ENCODE results near the gene CEP295NL.
"Not testable (repeated sequence)": the region's sequence is repeated elsewhere in the genome, so short reads cannot be mapped to it uniquely, and the experiment has no call there.

The CEP295NL gene

DNA sequence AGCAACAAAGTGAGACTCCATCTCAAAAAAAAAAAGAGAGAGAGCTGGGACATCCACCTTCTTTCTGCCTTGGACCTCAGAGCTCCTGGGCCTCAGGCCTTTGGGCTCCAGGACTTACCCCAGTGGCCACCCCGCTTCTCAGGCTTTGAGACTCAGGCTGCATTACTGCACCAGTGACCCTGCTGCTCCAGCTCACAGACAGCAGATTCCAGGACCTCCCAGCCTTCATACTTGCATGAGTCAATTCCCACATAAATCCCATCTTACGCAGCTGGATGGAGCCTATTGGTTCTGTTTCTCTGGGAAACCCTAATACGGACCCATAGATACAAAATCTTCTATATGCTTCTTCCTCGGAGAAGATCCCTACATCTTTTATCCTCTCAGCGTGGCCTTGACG lies 2.1 kb upstream of the CEP295NL start:
- no peak for DNase-seq

GRCh38 chr17:78904371-78904770 lies 1.4 kb upstream of the CEP295NL start:
- no peak for DNase-seq

DNA sequence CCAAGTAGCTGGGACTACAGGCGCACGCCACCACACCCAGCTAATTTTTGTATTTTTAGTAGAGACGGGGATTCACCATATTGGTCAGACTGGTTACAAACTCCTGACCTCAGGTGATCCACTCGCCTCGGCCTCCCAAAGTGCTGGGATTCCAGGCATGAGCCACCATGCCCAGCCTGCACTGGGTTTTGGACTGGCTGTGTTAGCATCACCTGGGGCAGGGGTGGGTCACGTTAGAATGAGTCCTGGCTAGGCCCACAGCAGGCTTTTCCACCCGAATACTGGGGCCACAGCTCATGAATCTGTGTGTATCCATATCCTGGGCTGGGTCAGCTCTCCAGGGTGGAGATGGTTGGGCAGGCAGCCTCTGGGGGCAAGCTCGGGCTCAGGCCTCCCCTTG lies 770 bp downstream of the CEP295NL start:
- not testable (repeated sequence) for DNase-seq

GRCh38 chr17:78901806-78902205 lies 1.2 kb downstream of the CEP295NL start:
- no peak for DNase-seq

DNA sequence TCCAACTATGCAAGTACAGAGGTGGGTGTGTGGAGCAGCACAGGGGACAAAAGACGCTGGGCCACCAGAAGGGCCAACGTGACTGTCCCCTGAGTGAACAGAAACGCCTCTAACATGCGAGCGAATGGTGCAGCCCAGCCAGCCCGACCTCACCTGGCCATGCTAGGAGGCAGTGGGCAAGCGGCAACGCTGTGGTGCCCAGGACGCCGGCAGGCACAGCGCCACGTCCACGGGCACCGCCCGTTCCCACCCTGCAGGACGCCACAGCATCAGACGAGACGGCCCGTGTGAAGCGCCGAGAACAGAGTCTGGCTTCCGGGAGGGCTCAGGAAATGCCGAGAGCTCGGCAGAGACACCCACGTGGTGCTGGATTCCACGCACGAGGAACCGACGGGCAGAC lies 2.2 kb downstream of the CEP295NL start:
- DNase-seq, result no peak

- DNase-seq, result no peak
These were observed 3.4 kb downstream of the CEP295NL start for GRCh38 chr17:78899361-78900260.

DNA sequence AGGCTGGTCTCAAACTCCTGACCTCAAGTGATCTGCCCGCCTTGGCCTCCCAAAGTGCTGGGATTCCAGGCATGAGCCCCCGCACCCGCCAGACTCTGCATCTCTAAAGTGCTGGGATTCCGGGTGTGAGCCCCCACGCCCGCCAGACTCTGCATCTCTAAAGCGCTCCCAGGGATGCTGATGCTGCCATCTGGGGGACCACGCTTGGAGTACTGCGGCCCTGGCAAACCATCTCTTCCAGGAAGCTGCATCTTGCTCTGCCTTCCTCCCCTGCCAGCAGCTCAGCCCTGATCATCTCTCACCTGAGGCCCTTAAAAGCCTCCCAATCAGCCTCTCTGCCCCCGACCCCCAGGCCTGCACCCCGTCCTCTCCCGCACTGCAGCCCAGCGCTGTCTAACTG lies 4.1 kb downstream of the CEP295NL start:
- DNase-seq, result no peak

DNA sequence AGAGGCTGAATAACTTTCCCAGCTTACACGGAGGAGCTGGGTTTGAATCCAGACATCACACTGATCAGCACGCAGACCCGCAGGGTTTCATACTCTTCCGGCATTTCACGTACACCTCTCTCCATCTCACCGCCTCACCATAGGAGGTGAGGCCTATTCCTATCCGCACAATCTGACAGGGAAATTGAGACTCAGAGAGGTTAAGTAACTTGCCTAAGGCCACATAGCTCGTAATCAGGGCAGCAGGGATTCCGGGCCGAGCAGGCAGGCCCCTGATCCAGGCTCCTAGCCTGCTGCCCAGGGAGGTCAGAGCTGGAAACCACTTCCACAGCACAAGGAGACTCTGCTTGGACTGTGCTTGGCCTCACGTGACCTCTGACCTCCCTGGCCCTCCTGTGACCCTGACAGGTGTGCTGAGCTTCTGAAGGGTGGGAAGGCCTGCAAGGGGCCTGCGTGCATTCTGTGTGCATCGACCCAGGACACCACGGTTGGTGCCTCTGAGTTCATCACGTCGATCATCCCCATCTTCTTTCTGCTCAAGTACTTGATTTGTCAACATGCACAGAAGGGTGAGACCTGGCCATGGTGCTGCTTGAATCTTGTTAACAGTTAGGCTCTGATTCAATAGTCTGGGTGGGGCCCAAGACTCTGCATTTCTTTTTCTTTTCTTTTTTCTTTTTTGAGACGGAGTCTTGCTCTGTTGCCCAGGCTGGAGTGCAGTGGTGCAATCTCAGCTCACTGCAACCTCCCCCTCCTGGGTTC lies 4.7 kb downstream of the CEP295NL start:
- no peak for DNase-seq

GRCh38 chr17:78897664-78898047 lies 5.3 kb downstream of the CEP295NL start:
- no peak for DNase-seq

GRCh38 chr17:78896834-78897663 lies 6.0 kb downstream of the CEP295NL start:
- DNase-seq, result no peak

- DNase-seq, result no peak
These were observed 6.7 kb downstream of the CEP295NL start for GRCh38 chr17:78896091-78896833.

DNA sequence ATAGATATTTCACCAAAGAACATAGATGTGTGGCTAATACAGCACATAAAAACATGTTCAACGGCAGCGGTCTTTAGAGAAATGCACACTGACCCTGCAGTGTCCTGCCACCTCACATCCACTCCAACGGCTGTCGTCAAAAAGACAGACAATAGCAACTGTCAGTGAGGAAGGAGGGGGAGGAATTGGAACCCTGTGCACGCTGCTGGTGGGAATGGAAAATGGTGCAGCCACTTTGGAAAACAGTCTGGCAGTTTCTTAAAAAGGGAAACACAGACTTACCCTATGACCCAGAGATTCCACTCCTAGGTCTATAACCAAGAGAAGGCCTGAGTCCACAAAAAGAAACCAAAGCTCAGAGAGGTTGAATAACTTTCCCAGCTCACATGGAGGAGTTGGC lies 7.7 kb downstream of the CEP295NL start:
- no peak for DNase-seq

- no peak for DNase-seq
These were observed 9.3 kb downstream of the CEP295NL start for GRCh38 chr17:78893684-78894083.

DNA sequence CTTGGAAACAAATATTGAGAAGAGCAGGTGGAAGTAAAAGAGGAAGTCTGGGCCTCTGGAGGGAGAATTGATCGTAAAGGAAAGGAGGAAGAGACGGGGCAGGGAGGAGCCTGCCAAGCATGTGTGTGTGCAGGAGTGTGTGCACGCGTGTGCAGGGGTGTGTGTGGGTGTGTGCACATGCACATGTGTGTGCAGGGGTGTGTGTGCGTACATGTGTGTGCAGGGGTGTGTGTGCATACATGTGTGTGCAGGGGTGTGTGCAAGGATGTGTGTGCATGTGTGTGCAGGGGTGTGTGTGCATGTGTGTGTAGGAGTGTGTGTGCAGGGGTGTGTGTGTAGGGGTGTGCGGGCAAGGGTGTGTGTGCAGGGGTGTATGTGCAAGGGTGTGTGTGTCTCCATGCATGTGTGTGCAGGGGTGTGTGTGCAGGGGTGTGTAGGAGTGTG lies 10.0 kb downstream of the CEP295NL start:
- DNase-seq, result no peak

- no peak for DNase-seq
These were observed 10.5 kb downstream of the CEP295NL start for GRCh38 chr17:78892520-78892919.

DNA sequence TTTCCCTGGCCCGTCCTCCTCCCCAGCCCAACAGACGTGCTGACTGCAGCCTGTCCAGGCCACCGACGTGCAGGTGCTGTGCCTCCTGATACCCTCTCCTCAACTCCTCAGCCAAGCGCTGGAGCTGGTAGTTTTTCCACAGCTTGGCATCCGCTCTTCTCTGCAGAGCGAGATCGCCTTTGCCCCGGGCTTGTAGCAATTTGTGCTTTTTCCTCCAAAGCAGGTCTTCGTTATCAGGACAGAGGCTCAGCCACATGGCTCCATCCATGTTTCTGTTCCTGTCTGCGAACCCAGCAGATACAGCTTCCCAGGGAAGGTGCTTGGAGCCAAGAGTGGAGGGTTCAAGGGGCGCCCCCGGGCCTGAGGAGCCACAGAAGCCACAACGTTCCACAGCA lies 10.9 kb downstream of the CEP295NL start:
- no peak for DNase-seq

DNA sequence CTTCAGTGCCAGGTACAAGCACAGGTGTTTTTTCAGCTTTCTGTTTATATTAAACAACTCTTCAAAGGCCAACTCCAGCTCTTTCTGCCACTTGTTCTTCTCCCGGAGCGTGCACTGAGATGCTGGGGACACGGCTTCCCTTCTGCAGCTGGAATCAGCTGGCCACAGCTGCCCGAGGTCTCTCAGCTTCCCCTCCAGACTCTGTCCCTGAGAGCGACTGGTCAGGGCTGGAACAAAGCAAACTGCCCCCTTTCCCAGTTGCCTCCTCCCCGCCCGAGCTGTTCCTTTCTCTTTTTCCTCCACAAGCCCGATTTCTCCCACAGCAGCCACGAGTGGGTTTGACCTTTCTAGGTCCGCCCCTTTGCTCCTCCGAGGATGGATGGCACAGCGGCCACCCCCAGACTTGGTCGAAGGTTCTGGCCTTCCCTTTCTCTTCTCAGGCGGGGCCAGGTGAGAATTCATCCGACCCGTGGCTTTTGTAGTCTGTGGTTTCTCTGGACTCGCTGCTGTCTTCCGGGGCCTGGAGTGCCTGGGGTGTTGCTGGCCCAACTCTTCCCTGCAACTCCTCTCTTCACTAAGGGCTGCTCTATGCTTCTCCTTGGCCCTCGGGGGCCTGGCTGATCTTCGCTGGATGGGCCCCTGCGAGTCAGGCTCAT lies 11.5 kb downstream of the CEP295NL start:
- no peak for DNase-seq

- no peak for DNase-seq
These were observed 12.5 kb downstream of the CEP295NL start for GRCh38 chr17:78890498-78890897.

DNA sequence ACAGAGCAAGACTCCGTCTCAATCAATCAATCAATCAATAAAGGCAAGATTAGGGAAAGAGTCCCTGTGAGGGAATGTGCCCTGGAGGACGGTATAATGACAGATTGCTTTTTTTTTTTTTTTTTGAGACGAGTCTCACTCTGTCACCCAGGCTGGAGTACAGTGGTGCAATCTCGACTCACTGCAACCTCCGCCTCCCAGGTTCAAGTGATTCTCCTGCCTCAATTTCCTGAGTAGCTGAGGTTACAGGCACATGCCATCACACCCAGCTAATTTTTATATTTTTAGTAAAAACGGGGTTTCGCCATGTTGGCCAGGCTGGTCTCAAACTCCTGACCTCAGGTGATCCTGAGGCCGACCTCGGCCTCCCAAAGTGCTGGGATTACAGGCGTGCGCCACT lies 12.9 kb downstream of the CEP295NL start:
- not testable (repeated sequence) for DNase-seq

GRCh38 chr17:78889531-78889930 lies 13.5 kb downstream of the CEP295NL start:
- no peak for DNase-seq

- DNase-seq, result no peak
These were observed 14.0 kb downstream of the CEP295NL start for GRCh38 chr17:78888941-78889518.

GRCh38 chr17:78886954-78887353 lies 16.0 kb downstream of the CEP295NL start:
- no peak for DNase-seq
